ENCODE data around the gene TEAD2.
"Not testable (repeated sequence)": the region's sequence is repeated elsewhere in the genome, so short reads cannot be mapped to it uniquely, and the experiment has no call there.

Gene TEAD2

GRCh38 chr19:49344505-49345423, 17.5 kb downstream of the TEAD2 start:
- no peak for DNase-seq

GRCh38 chr19:49343123-49343522, 19.1 kb downstream of the TEAD2 start:
- DNase-seq, result no peak

GRCh38 chr19:49342291-49342721, 19.9 kb downstream of the TEAD2 start:
- no peak for DNase-seq

- DNase-seq, result no peak
These were observed 21.1 kb downstream of the TEAD2 start for GRCh38 chr19:49340865-49341718.

- DNase-seq, result no peak
These were observed 21.9 kb downstream of the TEAD2 start for GRCh38 chr19:49340069-49340864.

GRCh38 chr19:49339301-49340068, 22.7 kb downstream of the TEAD2 start:
- no peak for DNase-seq

- DNase-seq, result no peak
These were observed 23.4 kb downstream of the TEAD2 start for GRCh38 chr19:49338691-49339300.

GRCh38 chr19:49338023-49338677, 24.1 kb downstream of the TEAD2 start:
- no peak for DNase-seq

GRCh38 chr19:49337267-49338022, 24.8 kb downstream of the TEAD2 start:
- DNase-seq, result no peak

- DNase-seq, result no peak
These were observed 25.5 kb downstream of the TEAD2 start for GRCh38 chr19:49336482-49337266.

GRCh38 chr19:49335784-49336481, 26.3 kb downstream of the TEAD2 start:
- DNase-seq, result no peak

- no peak for DNase-seq
These were observed 27.0 kb downstream of the TEAD2 start, which contains the start of gene CD37 for GRCh38 chr19:49335071-49335783. TSS of gene CD37 (plus strand) at chr19:49335406. CDS start at chr19:49335541, 135 bp downstream.

- DNase-seq, result no peak
These were observed 28.4 kb downstream of the TEAD2 start for GRCh38 chr19:49333811-49334288.

- DNase-seq, result no peak
These were observed 28.8 kb downstream of the TEAD2 start for GRCh38 chr19:49333418-49333805.

GRCh38 chr19:49332691-49333417, 29.4 kb downstream of the TEAD2 start:
- not testable (repeated sequence) for DNase-seq

GRCh38 chr19:49331616-49332055, 30.6 kb downstream of the TEAD2 start:
- peak; percentile 37 for DNase-seq

GRCh38 chr19:49331187-49331586, 31.0 kb downstream of the TEAD2 start:
- DNase-seq, result not testable (repeated sequence)

All from SIG-M5 (cell line).